Activated CD8-positive, alpha-beta T cell treated with anti-CD3 and anti-CD28 coated beads for 36 hours (primary cell): ENCODE measurements around the gene CKAP5. TPM values are rescaled to one million over a fixed set of nuclear protein-coding genes. Genes with fewer than 3 reads are reported as not detected.

Experiments
- ATAC-seq: fragments of 200-7000 bp; cut with Tn5 transposase; one replicate; pipeline ENCODE4 v1.10.0; 2021; ENCODE audit warnings: mild to moderate bottlenecking, moderate library complexity
- CTCF ChIA-PET: fragments of 350-600 bp; sonication (Branson Sonifier 250); formaldehyde crosslinking; loops from one replicate; lab custom pipeline; 2021; ENCODE audit warnings: antibody characterized with exemption; lab: Charles Lee
- POLR2A ChIA-PET: fragments of 350-600 bp; sonication (Branson Sonifier 250); formaldehyde crosslinking; loops from one replicate; lab custom pipeline; 2021; ENCODE audit warnings: antibody characterized with exemption; lab: Charles Lee
- DNase-seq: peaks from one replicate; pipeline ENCODE4 v3.0.0-alpha.2; 2020
- H3K27ac Mint-ChIP-seq: one replicate; pipeline ENCODE4 v1.8.0; 2021; ENCODE audit warnings: mild to moderate bottlenecking, mixed read lengths
- H3K27me3 Mint-ChIP-seq: one replicate; pipeline ENCODE4 v1.8.0; 2021; ENCODE audit warnings: mixed read lengths
- H3K36me3 Mint-ChIP-seq: one replicate; pipeline ENCODE4 v1.8.0; 2021; ENCODE audit warnings: low read depth, mixed read lengths
- H3K4me1 Mint-ChIP-seq: one replicate; pipeline ENCODE4 v1.8.0; 2021; ENCODE audit warnings: low read depth, mixed read lengths
- H3K4me3 Mint-ChIP-seq: one replicate; pipeline ENCODE4 v1.8.0; 2021; ENCODE audit warnings: mild to moderate bottlenecking, moderate library complexity, mixed read lengths
- H3K9me3 Mint-ChIP-seq: one replicate; pipeline ENCODE4 v1.8.0; 2021; ENCODE audit warnings: mixed read lengths
- CTCF ChIP-seq: fragments of 200-600 bp; IDR thresholded peaks from one replicate; pipeline ENCODE4 v1.8.0; 2022; ENCODE audit warnings: antibody characterized with exemption, mild to moderate bottlenecking
- intact Hi-C: fragments of 100-400 bp; cut with micrococcal nuclease; formaldehyde crosslinking; loops from one replicate; pipeline ENCODE4 v1.10.0; 2022
- total RNA-seq, 2 experiments: library from RNA; stranded (reverse); gene quantifications; one replicate each; pipeline ENCODE4 v1.2.3, GENCODE V29; 2021

The CKAP5 gene
- total RNA-seq = 100 to 1,000 TPM; 137 to 145 TPM

- intact Hi-C loops = no loop called here
- TF ChIP-seq CTCF = no peak
- DNase-seq (peak; percentile 93), ATAC-seq (peak; percentile 94)
- Mint-ChIP-seq H3K27me3 (no peaks in the 10 kb centered on the region), H3K36me3 (peaks cover 9% of the 10 kb centered on the region), H3K27ac (peak within 1 kb of the TSS; percentile 96), H3K4me1 (peaks cover 29% of the 10 kb centered on the region), H3K4me3 (peak within 1 kb of the TSS; percentile 92), H3K9me3 (no peaks in the 10 kb centered on the region)
- CTCF ChIA-PET = interaction anchor here (0.9 kb wide), 1 partner anchor 315 kb away, joined by 3 read pairs; no protein-coding TSS in a partner anchor
- POLR2A ChIA-PET = no interaction called here
Observed at GRCh38 chr11:46845740-46846509, at the start of gene CKAP5. Gene CKAP5 (minus strand): TSS chr11:46846280. CDS start chr11:46821231, 25,049 bp downstream.

- DNase-seq (no peak), ATAC-seq (no peak)
- Mint-ChIP-seq H3K27ac (no peak overlapping the region), H3K4me3 (no peak overlapping the region), H3K27me3 (no peaks in the 10 kb centered on the region), H3K4me1 (no peaks in the 10 kb centered on the region), H3K9me3 (no peaks in the 10 kb centered on the region), H3K36me3 (no peaks in the 10 kb centered on the region)
- intact Hi-C loops = no loop called here
- TF ChIP-seq CTCF = no peak
- POLR2A ChIA-PET = no interaction called here
- CTCF ChIA-PET = interaction anchor here (0.5 to 2.3 kb wide), 7 partner anchors 239 to 279 kb away, joined by 3 to 9 read pairs (median 4); partner anchors contain the start of genes ATG13 and HARBI1
Observed at GRCh38 chr11:46895821-46896220, 49.7 kb upstream of the CKAP5 start.

DNA sequence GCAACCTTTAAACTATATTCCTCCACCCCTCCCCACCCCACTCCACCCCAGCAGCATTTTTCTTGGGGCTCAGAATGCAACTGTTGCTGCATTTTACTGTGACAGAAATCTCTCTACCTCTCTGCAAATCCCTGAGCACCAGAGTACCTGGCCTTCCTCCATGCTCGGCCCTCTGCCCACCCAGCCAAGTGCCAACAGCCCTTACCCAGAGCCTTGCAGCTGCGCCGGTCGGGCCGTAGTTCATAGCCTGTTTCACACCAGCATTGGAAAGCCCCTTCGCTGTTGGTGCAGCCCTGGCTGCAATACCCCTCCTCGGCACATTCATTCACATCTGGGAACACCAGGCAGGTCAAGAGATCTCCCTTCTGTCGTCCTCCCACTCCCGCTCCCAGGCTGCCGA is 48.9 kb upstream of the CKAP5 start:
- no peaks in the 10 kb centered on the region for H3K9me3 Mint-ChIP-seq
- no peak overlapping the region for H3K27ac Mint-ChIP-seq
- TF ChIP-seq CTCF = no peak
- no peaks in the 10 kb centered on the region for H3K4me1 Mint-ChIP-seq
- H3K27me3 Mint-ChIP-seq = no peaks in the 10 kb centered on the region
- no peak overlapping the region for H3K4me3 Mint-ChIP-seq
- intact Hi-C loops = no loop called here
- no peaks in the 10 kb centered on the region for H3K36me3 Mint-ChIP-seq
- ATAC-seq (no peak), DNase-seq (no peak)
- CTCF ChIA-PET = interaction anchor here (1.2 to 2.3 kb wide), 2 partner anchors 258 to 267 kb away, joined by 4 to 9 read pairs; no protein-coding TSS in a partner anchor
- POLR2A ChIA-PET = interaction anchor here (0.9 to 1.1 kb wide), 2 partner anchors 13 to 111 kb away, joined by 3 read pairs; no protein-coding TSS in a partner anchor

- H3K27ac Mint-ChIP-seq = no peak overlapping the region
- no peaks in the 10 kb centered on the region for H3K9me3 Mint-ChIP-seq
- no peaks in the 10 kb centered on the region for H3K36me3 Mint-ChIP-seq
- H3K27me3 Mint-ChIP-seq = no peaks in the 10 kb centered on the region
- DNase-seq (no peak), ATAC-seq (no peak)
- no peak for TF ChIP-seq CTCF
- H3K4me1 Mint-ChIP-seq = no peaks in the 10 kb centered on the region
- no peak overlapping the region for H3K4me3 Mint-ChIP-seq
- intact Hi-C loops = no loop called here
- ChIA-PET POLR2A (interaction anchor here (0.9 to 1.1 kb wide), 2 partner anchors 13 to 112 kb away, joined by 3 read pairs; no protein-coding TSS in a partner anchor), CTCF (interaction anchor here (2.3 kb wide), 1 partner anchor 258 kb away, joined by 9 read pairs; no protein-coding TSS in a partner anchor)
Observed at GRCh38 chr11:46894506-46894905, 48.4 kb upstream of the CKAP5 start.

GRCh38 chr11:46892838-46893237 is 46.8 kb upstream of the CKAP5 start:
- H3K27me3 Mint-ChIP-seq = no peaks in the 10 kb centered on the region

More at GRCh38 chr11:46892838-46893237, 46.8 kb upstream of the CKAP5 start:
- no peak for TF ChIP-seq CTCF
- Mint-ChIP-seq H3K9me3 (no peaks in the 10 kb centered on the region), H3K36me3 (no peaks in the 10 kb centered on the region), H3K4me1 (no peaks in the 10 kb centered on the region), H3K4me3 (no peak overlapping the region), H3K27ac (no peak overlapping the region)
- POLR2A ChIA-PET = no interaction called here
- CTCF ChIA-PET = interaction anchor here (1.4 to 3.9 kb wide), 2 partner anchors 24 to 261 kb away, joined by 3 to 38 read pairs; no protein-coding TSS in a partner anchor
- no peak for DNase-seq
- no peak for ATAC-seq
- intact Hi-C loops = no loop called here
